Fibroblast of lung (primary cell): Measurements from ENCODE around the gene PALMD.

Experiments
- EZH2 ChIP-seq: IDR thresholded peaks from 2 replicates; pipeline ENCODE4 v1.5.1; 2012; ENCODE audit warnings: low read length, control low read depth, mild to moderate bottlenecking; ENCODE audit errors: missing control alignments
- TF ChIP-seq, protein P1 (sequence below), 2 donors: IDR thresholded peaks in 1 of 2; conservative IDR thresholded peaks in 1 of 2; 1 replicate in 1 of 2; 2 replicates in 1 of 2; pipeline ENCODE4 v1.5.1; 2011 to 2012; ENCODE audit warnings: low read length in 2 of 2, control low read depth in 1 of 2, inconsistent platforms in 1 of 2, low read depth in 1 of 2, mild to moderate bottlenecking in 1 of 2

GRCh38 chr1:99627615-99628014 lies 18.3 kb upstream of the PALMD start:
- TF ChIP-seq, protein P1, sequence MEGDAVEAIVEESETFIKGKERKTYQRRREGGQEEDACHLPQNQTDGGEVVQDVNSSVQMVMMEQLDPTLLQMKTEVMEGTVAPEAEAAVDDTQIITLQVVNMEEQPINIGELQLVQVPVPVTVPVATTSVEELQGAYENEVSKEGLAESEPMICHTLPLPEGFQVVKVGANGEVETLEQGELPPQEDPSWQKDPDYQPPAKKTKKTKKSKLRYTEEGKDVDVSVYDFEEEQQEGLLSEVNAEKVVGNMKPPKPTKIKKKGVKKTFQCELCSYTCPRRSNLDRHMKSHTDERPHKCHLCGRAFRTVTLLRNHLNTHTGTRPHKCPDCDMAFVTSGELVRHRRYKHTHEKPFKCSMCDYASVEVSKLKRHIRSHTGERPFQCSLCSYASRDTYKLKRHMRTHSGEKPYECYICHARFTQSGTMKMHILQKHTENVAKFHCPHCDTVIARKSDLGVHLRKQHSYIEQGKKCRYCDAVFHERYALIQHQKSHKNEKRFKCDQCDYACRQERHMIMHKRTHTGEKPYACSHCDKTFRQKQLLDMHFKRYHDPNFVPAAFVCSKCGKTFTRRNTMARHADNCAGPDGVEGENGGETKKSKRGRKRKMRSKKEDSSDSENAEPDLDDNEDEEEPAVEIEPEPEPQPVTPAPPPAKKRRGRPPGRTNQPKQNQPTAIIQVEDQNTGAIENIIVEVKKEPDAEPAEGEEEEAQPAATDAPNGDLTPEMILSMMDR (conservative IDR thresholded peaks at IDR 0.05 in 1 of 2, IDR thresholded peaks at IDR 0.05 in 1 of 2; ENCODE audit: low read depth in 1 of 2, low read length in 2 of 2): no peak
- TF ChIP-seq EZH2: no peak
